ENCODE measurements around the gene FIGN.

Gene FIGN

GRCh38 chr2:163778045-163778781 is 42.4 kb upstream of the FIGN start:
- TF ChIP-seq CTCF (IDR thresholded peaks at IDR 0.05; ENCODE audit: borderline replicate concordance, extremely low read depth, low read length, poor library complexity, severe bottlenecking) (no peak), EZH2 (IDR thresholded peaks at IDR 0.05; ENCODE audit: borderline replicate concordance, low read depth, low read length, severe bottlenecking) (no peak)
- no peak overlapping the region for H3K9ac ChIP-seq (ENCODE audit: low read depth, low read length)
- no peaks in the 10 kb centered on the region for H3K4me1 ChIP-seq (ENCODE audit: insufficient read depth, low read length)
- no peak overlapping the region for H2AFZ ChIP-seq (ENCODE audit: low read depth, low read length)
- no peak for DNase-seq
- H3K79me2 ChIP-seq (ENCODE audit: insufficient read depth, low read length) = no peaks in the 10 kb centered on the region
- H3K36me3 ChIP-seq (ENCODE audit: insufficient read depth, low read length) = no peaks in the 10 kb centered on the region
- no peaks in the 10 kb centered on the region for H4K20me1 ChIP-seq (ENCODE audit: insufficient read depth, low read length)
- no peak overlapping the region for H3K4me3 ChIP-seq (ENCODE audit: low read depth in 1 of 2, low read length in 2 of 2)
- H3K4me2 ChIP-seq (ENCODE audit: insufficient read depth, low read length) = no peak overlapping the region
- H3K27me3 ChIP-seq (ENCODE audit: insufficient read depth, low read length, poor library complexity) = no peaks in the 10 kb centered on the region
- no peaks in the 10 kb centered on the region for H3K9me3 ChIP-seq (ENCODE audit: insufficient read depth, low read length, severe bottlenecking)
- H3K27ac ChIP-seq (ENCODE audit: low read length) = no peak overlapping the region
- no peak for ATAC-seq (ENCODE audit: insufficient read depth, low read depth)

GRCh38 chr2:163775304-163775703 is 39.5 kb upstream of the FIGN start:
- no peak for ATAC-seq (ENCODE audit: insufficient read depth, low read depth)
- DNase-seq = no peak
- H3K27ac ChIP-seq (ENCODE audit: low read length) = no peak overlapping the region
- H3K4me3 ChIP-seq (ENCODE audit: low read depth in 1 of 2, low read length in 2 of 2) = no peak overlapping the region
- H3K79me2 ChIP-seq (ENCODE audit: insufficient read depth, low read length) = no peaks in the 10 kb centered on the region
- H3K36me3 ChIP-seq (ENCODE audit: insufficient read depth, low read length) = no peaks in the 10 kb centered on the region
- H3K9ac ChIP-seq (ENCODE audit: low read depth, low read length) = no peak overlapping the region
- no peak overlapping the region for H2AFZ ChIP-seq (ENCODE audit: low read depth, low read length)
- no peaks in the 10 kb centered on the region for H3K4me1 ChIP-seq (ENCODE audit: insufficient read depth, low read length)
- no peaks in the 10 kb centered on the region for H3K27me3 ChIP-seq (ENCODE audit: insufficient read depth, low read length, poor library complexity)
- TF ChIP-seq EZH2 (IDR thresholded peaks at IDR 0.05; ENCODE audit: borderline replicate concordance, low read depth, low read length, severe bottlenecking) = no peak
- TF ChIP-seq CTCF (IDR thresholded peaks at IDR 0.05; ENCODE audit: borderline replicate concordance, extremely low read depth, low read length, poor library complexity, severe bottlenecking) = no peak
- no peak overlapping the region for H3K4me2 ChIP-seq (ENCODE audit: insufficient read depth, low read length)
- no peaks in the 10 kb centered on the region for H4K20me1 ChIP-seq (ENCODE audit: insufficient read depth, low read length)
- no peaks in the 10 kb centered on the region for H3K9me3 ChIP-seq (ENCODE audit: insufficient read depth, low read length, severe bottlenecking)

GRCh38 chr2:163774862-163775261 is 39.1 kb upstream of the FIGN start:
- TF ChIP-seq EZH2 (IDR thresholded peaks at IDR 0.05; ENCODE audit: borderline replicate concordance, low read depth, low read length, severe bottlenecking) = no peak
- DNase-seq (no peak), ATAC-seq (ENCODE audit: insufficient read depth, low read depth) (no peak)
- H3K9ac ChIP-seq (ENCODE audit: low read depth, low read length) = no peak overlapping the region
- no peaks in the 10 kb centered on the region for H4K20me1 ChIP-seq (ENCODE audit: insufficient read depth, low read length)
- no peaks in the 10 kb centered on the region for H3K79me2 ChIP-seq (ENCODE audit: insufficient read depth, low read length)
- no peak overlapping the region for H3K27ac ChIP-seq (ENCODE audit: low read length)
- H3K4me2 ChIP-seq (ENCODE audit: insufficient read depth, low read length) = no peak overlapping the region
- no peak overlapping the region for H2AFZ ChIP-seq (ENCODE audit: low read depth, low read length)
- no peaks in the 10 kb centered on the region for H3K36me3 ChIP-seq (ENCODE audit: insufficient read depth, low read length)
- no peak overlapping the region for H3K4me3 ChIP-seq (ENCODE audit: low read depth in 1 of 2, low read length in 2 of 2)
- H3K4me1 ChIP-seq (ENCODE audit: insufficient read depth, low read length) = no peaks in the 10 kb centered on the region
- no peaks in the 10 kb centered on the region for H3K9me3 ChIP-seq (ENCODE audit: insufficient read depth, low read length, severe bottlenecking)
- no peaks in the 10 kb centered on the region for H3K27me3 ChIP-seq (ENCODE audit: insufficient read depth, low read length, poor library complexity)

GRCh38 chr2:163773276-163773675 is 37.5 kb upstream of the FIGN start:
- ATAC-seq (ENCODE audit: insufficient read depth, low read depth) (no peak), DNase-seq (no peak)
- Histone ChIP-seq H3K4me1 (ENCODE audit: insufficient read depth, low read length) (no peaks in the 10 kb centered on the region), H2AFZ (ENCODE audit: low read depth, low read length) (no peak overlapping the region), H4K20me1 (ENCODE audit: insufficient read depth, low read length) (no peaks in the 10 kb centered on the region), H3K9me3 (ENCODE audit: insufficient read depth, low read length, severe bottlenecking) (no peaks in the 10 kb centered on the region), H3K4me3 (ENCODE audit: low read depth in 1 of 2, low read length in 2 of 2) (no peak overlapping the region), H3K79me2 (ENCODE audit: insufficient read depth, low read length) (no peaks in the 10 kb centered on the region), H3K27me3 (ENCODE audit: insufficient read depth, low read length, poor library complexity) (no peaks in the 10 kb centered on the region), H3K27ac (ENCODE audit: low read length) (no peak overlapping the region), H3K9ac (ENCODE audit: low read depth, low read length) (no peak overlapping the region), H3K36me3 (ENCODE audit: insufficient read depth, low read length) (no peaks in the 10 kb centered on the region), H3K4me2 (ENCODE audit: insufficient read depth, low read length) (no peak overlapping the region)
- TF ChIP-seq CTCF (IDR thresholded peaks at IDR 0.05; ENCODE audit: borderline replicate concordance, extremely low read depth, low read length, poor library complexity, severe bottlenecking) (no peak), EZH2 (IDR thresholded peaks at IDR 0.05; ENCODE audit: borderline replicate concordance, low read depth, low read length, severe bottlenecking) (no peak)

All from DND-41 (cell line).